Astrocyte (in vitro differentiated cells and primary cell): Measurements from ENCODE around the gene FBXO34.

ENCODE experiments used
- CTCF ChIP-seq: IDR thresholded peaks from 2 replicates; pipeline ENCODE4 v1.5.1; 2011; ENCODE audit warnings: low read depth, mild to moderate bottlenecking, inconsistent platforms, low read length, moderate library complexity; ENCODE audit not compliant: insufficient read depth
- EZH2 ChIP-seq: IDR thresholded peaks from 2 replicates; pipeline ENCODE4 v1.6.1; 2012; ENCODE audit warnings: mild to moderate bottlenecking, low read length, inconsistent platforms; ENCODE audit not compliant: insufficient read depth

- TF ChIP-seq CTCF, result no peak
- no peak for TF ChIP-seq EZH2
Measured at GRCh38 chr14:55318694-55319093, 47.5 kb downstream of the FBXO34 start.
